Mucosa of rectum (tissue), 2 donors: ENCODE results near the gene SUMO4.

Source experiments
- H3K27ac ChIP-seq, 2 donors: one replicate each; pipeline ENCODE4 v1.7.0; 2013; ENCODE audit warnings: inconsistent platforms in 2 of 2, low read depth in 2 of 2, low read length in 2 of 2
- H3K27me3 ChIP-seq, 2 donors: one replicate each; pipeline ENCODE4 v1.7.0; 2013; ENCODE audit warnings: low read length in 2 of 2; ENCODE audit not compliant: control insufficient read depth in 2 of 2, insufficient read depth in 2 of 2
- H3K36me3 ChIP-seq, 2 donors: one replicate each; pipeline ENCODE4 v1.7.0; 2013; ENCODE audit warnings: low read length in 2 of 2; ENCODE audit not compliant: control insufficient read depth in 2 of 2, insufficient read depth in 2 of 2
- H3K4me1 ChIP-seq, 2 donors: one replicate each; pipeline ENCODE4 v1.7.0; 2013; ENCODE audit warnings: low read length in 2 of 2, mild to moderate bottlenecking in 1 of 2; ENCODE audit not compliant: control insufficient read depth in 2 of 2, insufficient read depth in 2 of 2
- H3K4me3 ChIP-seq, 2 donors: one replicate each; pipeline ENCODE4 v1.7.0; 2013; ENCODE audit warnings: low read length in 2 of 2
- H3K9ac ChIP-seq, 2 donors: one replicate each; pipeline ENCODE4 v1.7.0; 2013; ENCODE audit warnings: low read length in 2 of 2, low read depth in 1 of 2, mild to moderate bottlenecking in 1 of 2
- H3K9me3 ChIP-seq, 2 donors: one replicate each; pipeline ENCODE4 v1.7.0; 2013; ENCODE audit warnings: low read length in 2 of 2; ENCODE audit not compliant: control insufficient read depth in 2 of 2
- donor health status: healthy.
- donor health status: Normal muscosa, but diverticular disease.

Gene SUMO4

DNA sequence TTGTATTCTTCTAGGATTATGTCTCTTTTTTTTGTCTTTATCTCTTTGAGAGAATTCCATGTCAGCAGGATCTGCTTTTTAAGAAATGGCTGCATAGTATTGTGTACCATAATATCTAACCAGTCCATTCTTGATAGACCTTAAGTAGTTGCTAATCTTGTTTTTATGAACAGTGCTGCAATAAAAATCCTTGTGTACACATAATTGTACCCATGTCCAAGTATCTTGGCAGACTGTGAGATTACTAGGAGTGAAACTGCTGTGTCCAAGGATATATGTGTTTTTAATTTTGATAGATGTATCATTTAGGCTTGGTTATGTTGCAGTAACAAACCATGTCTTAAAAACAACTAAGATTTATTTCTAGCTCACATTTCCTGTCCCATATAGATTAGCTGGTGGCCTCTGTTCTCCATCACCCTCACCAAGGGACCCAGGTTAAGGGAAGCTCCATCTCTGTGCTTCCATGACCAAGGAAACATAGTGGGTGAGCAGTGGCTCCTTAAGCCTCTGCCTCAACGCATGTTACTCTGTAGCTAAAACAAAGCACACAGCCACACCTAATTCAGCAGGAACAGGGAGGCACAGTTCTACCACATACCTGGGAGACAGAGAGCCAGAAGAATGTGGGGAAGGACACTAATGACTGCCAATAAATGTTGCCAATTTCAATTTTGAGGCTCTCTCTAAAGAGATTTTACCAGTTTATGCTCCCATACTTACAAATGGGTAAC is 12.1 kb upstream of the SUMO4 start:
- peak overlapping the region; percentile 34 to 57 for H3K27ac ChIP-seq

DNA sequence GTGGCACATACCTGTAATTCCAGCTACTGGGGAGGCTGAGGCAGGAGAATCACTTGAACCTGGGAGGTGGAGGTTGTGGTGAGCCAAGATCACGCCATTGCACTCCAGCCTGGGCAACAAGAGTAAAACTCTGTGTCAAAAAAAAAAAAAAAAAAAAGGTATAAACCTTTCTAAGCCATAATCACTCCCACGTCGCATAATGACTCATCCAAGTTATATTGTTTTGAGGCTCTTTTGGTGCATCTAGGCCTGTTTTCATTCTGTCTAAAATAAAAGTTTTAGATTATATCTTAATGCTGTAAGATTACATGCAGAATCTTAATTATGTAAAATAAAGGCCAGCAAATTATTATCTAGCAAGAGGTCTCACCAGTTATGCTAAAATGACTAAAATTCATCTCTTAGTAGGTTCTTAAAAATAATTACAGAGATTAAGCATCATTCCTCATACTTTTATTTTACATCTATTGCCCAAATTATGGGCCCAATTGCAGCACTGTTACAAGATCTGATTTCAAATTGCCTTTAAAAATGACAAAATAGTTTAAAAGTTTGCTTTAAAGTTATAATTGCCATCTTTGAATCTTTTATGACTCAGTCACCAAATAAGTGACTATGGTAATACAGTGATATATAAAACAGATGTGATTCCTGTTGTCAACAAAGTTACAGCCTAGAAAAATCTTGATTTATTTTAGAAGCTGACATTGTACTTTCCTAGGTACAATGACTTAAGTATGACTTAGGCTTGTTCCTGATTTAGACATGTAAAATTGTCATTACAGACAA is 10.4 kb upstream of the SUMO4 start:
- no peaks in the 10 kb centered on the region for H3K9me3 ChIP-seq
- peaks cover 9 to 12% of the 10 kb centered on the region in 2 donors for H3K4me1 ChIP-seq
- no peak overlapping the region for H3K27ac ChIP-seq

More for the DNA sequence above, 12.1 kb upstream of the SUMO4 start:
- H3K9ac ChIP-seq: no peak overlapping the region
- peak overlapping the region in 1 of 2 donors; percentile 3 for H3K4me3 ChIP-seq
- H3K9me3 ChIP-seq: no peaks in the 10 kb centered on the region
- peaks cover 0 to 3% of the 10 kb centered on the region in 2 donors for H3K36me3 ChIP-seq
- H3K27me3 ChIP-seq: no peaks in the 10 kb centered on the region
- peaks cover 9 to 12% of the 10 kb centered on the region in 2 donors for H3K4me1 ChIP-seq

DNA sequence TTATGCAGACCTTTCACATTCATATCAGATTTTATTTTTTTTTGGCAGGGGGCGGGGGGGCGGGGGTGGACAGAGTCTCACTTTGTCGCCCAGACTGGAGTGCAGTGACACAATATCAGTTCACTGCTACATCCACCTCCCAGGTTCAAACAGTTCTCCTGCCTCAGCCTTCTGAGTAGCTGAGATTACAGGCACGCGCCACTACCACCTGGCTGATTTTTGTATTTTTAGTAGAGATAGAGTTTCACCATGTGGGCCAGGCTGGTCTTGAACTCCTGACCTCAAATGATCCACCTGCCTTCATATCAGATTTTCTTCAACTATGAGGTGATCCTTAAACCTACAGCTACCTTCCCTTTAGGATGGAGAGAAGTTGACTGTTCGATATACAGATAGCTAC is 8.0 kb upstream of the SUMO4 start:
- Histone ChIP-seq H3K27ac (no peak overlapping the region), H3K36me3 (no peaks in the 10 kb centered on the region), H3K4me1 (peaks cover 9 to 12% of the 10 kb centered on the region in 2 donors), H3K4me3 (no peak overlapping the region), H3K9me3 (no peaks in the 10 kb centered on the region), H3K9ac (no peak overlapping the region), H3K27me3 (no peaks in the 10 kb centered on the region)

More for the DNA sequence above, 10.4 kb upstream of the SUMO4 start:
- Histone ChIP-seq H3K9ac (no peak overlapping the region), H3K4me3 (no peak overlapping the region), H3K36me3 (no peaks in the 10 kb centered on the region), H3K27me3 (no peaks in the 10 kb centered on the region)

DNA sequence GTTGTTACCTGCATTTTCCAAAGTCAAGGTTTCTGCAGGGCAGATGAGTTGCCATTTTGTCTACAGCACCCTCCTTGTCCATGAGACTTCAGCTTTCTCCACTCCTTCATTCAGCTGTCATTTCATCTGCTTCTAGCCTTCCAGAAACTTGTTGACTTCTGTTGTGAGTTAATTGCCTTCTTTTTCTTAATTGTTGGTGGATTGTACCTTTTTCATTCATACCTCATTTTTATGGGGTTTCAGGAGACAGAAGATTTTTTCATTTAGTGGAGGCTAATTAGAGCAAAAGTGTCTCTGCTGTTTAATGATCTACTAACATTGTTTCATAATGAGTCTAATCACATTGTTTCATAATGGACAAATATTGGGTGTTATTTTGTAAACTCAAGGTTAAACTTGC is 7.5 kb upstream of the SUMO4 start:
- no peak overlapping the region for H3K9ac ChIP-seq
- H3K4me1 ChIP-seq: peaks cover 9% of the 10 kb centered on the region in 2 donors
- peaks cover 0 to 2% of the 10 kb centered on the region in 2 donors for H3K36me3 ChIP-seq
- no peak overlapping the region for H3K27ac ChIP-seq
- no peaks in the 10 kb centered on the region for H3K9me3 ChIP-seq
- H3K27me3 ChIP-seq: no peaks in the 10 kb centered on the region
- H3K4me3 ChIP-seq: no peak overlapping the region

DNA sequence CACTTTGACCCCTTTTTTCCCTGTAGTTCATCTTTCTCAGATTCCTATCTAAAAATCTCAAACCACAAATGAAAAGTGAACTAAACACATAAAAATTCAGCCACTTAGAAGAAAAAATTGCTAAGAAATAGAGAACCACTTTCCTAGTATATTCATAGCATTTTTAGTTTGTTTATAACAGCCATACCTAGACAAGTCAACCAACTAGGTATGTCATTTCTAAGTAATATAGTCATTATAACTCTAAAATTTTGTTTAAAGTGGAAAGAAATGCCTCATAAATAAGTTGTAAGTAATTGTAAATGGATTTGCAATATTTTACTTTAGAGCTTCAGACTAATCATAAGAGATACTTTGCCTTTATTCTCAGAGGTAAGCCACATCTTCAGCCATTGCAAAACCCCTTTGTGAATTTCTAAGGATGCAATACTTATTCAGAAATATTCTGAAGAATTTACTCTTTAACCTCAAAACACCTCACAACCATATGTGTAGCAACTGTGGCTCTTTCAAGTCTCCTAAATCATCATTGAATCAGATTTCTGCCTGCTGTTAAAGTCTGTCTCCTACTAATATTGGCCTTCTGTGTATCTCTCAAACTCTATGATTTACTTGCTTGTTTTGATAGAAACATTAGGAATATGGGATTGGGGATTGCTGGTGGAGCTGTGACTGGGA is 6.9 kb upstream of the SUMO4 start:
- Histone ChIP-seq H3K27ac (no peak overlapping the region), H3K4me3 (no peak overlapping the region), H3K9me3 (no peaks in the 10 kb centered on the region), H3K36me3 (peaks cover 3 to 6% of the 10 kb centered on the region in 2 donors), H3K4me1 (peaks cover 3 to 5% of the 10 kb centered on the region in 2 donors), H3K9ac (no peak overlapping the region), H3K27me3 (no peaks in the 10 kb centered on the region)

DNA sequence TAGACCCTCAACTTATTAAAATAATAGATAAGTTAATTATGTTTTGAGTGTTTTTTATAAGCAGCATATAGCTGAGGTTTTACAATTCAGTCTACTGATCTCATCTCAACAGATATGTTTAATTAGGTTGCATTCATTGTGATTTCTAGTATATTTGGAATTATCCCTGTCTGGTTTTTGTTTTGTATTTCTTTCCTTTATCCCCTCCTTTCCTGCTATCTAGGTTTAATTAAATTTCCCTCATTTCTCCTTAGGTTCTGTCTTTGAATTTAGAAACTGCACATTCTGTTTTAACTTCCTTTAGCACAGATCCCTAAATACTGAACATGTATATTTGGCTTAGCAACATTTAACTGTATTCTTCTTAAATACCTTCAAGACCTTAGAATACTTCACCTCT is 4.9 kb upstream of the SUMO4 start:
- peaks cover 8 to 14% of the 10 kb centered on the region in 2 donors for H3K36me3 ChIP-seq
- peaks cover 0 to under 1% of the 10 kb centered on the region in 2 donors for H3K4me1 ChIP-seq
- H3K9ac ChIP-seq: no peak overlapping the region
- H3K27ac ChIP-seq: no peak overlapping the region
- no peaks in the 10 kb centered on the region for H3K9me3 ChIP-seq
- no peaks in the 10 kb centered on the region for H3K27me3 ChIP-seq
- H3K4me3 ChIP-seq: no peak overlapping the region

GRCh38 chr6:149397384-149397783 is 2.7 kb upstream of the SUMO4 start:
- peaks cover 15 to 19% of the 10 kb centered on the region in 2 donors for H3K36me3 ChIP-seq
- H3K9ac ChIP-seq: no peak overlapping the region

DNA sequence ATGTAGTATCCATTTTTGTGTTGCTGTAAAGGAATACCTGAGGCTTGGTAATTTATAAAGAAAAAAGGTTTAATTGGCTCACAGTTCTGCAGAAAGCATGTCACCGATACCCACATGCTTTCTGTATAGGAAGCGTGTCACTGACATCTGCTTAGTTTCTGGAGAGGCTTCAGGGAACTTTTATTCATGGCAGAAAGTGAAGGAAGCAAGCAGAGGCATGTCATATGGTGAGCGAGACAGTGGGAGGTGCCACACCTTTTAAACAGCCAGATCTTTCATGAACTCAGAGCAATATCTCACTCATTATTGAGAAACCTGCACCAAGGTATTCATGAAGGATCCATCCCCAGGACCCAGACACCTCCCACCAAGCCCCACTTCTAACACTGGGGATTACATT is 3.5 kb downstream of the SUMO4 start:
- Histone ChIP-seq H3K4me1 (no peaks in the 10 kb centered on the region), H3K9ac (no peak overlapping the region), H3K36me3 (peaks cover 15% of the 10 kb centered on the region in 2 donors), H3K4me3 (no peak overlapping the region), H3K27me3 (no peaks in the 10 kb centered on the region), H3K9me3 (no peaks in the 10 kb centered on the region), H3K27ac (no peak overlapping the region)

More at GRCh38 chr6:149397384-149397783, 2.7 kb upstream of the SUMO4 start:
- H3K27ac ChIP-seq: no peak overlapping the region
- H3K27me3 ChIP-seq: no peaks in the 10 kb centered on the region
- H3K4me1 ChIP-seq: no peaks in the 10 kb centered on the region
- H3K4me3 ChIP-seq: no peak overlapping the region
- no peaks in the 10 kb centered on the region for H3K9me3 ChIP-seq

DNA sequence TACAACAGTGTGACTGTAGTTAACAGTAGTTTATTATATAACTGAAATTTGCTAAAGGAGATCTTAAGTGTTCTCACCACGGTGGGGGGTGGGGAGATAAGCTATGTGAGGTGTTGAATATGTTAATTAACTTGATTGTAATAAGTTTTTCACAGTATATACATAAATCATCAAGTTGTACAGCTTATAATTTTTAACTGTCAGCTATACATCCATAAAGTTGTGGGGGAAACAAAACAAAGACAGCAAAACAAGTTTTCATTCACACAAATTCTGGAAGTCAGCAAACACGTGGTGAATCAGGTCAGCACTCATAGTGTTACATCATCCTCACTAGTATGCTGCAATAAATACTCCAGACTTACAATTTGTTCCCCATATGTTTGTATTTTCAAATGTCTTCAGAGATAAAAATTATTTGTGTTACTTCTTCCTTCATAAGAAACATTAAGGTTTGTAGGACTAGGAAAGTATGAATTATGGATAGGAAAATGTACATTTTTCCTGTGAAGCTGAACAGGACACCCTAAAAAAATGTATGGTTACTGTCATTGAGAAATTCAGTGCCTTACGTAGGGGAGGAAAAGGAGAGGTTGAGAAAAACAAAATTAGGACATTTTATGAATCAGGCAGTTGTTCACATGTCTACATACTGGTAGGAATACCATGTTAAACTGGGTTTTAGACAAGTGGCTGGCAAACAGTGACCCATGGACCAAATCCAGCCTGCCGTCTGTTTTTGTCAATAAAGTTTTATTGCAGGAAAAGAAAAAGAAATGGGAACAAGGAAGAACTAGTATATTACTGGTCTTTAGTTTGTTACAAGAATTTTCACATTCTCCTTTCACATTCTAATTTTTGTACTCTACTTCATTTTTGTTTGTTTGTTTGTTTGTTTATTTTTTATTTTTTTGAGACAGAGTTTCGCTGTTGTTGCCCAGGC is 6.0 kb downstream of the SUMO4 start:
- H3K4me1 ChIP-seq: no peaks in the 10 kb centered on the region
- no peaks in the 10 kb centered on the region for H3K9me3 ChIP-seq
- no peak overlapping the region for H3K27ac ChIP-seq
- no peak overlapping the region for H3K9ac ChIP-seq
- H3K27me3 ChIP-seq: no peaks in the 10 kb centered on the region
- no peak overlapping the region for H3K4me3 ChIP-seq
- peaks cover 16 to 20% of the 10 kb centered on the region in 2 donors for H3K36me3 ChIP-seq
